ENCODE results near the gene ZNRD2.

The ZNRD2 gene

DNA sequence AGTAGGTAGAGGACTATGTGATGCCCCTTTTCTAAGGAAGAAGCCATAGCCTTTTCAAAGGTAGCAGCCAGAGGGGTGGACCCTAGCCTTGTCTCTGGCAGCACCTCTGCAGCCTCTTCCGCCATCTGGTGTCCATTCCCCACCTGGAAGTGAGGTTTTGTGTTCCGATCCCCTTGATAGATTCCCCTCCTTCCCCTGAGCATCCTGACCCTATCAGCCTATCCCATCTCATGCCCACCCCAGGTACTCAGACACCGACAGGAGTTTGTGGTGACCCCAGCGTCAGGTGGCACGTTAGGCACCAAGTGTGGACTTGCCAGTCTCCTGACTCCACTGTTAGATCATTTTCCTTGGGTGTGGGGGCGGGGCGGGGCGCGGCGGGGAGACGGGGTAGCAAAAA, 1.7 kb downstream of the ZNRD2 start:
- no peak for DNase-seq
- in situ Hi-C loops (cut with HindIII; ENCODE audit: low pct_ligation_motif_present, low sequenced_read_pairs): no loop called here
- Histone ChIP-seq H3K36me3 (replicated peaks) (peaks cover 3% of the 10 kb centered on the region), H3K27me3 (replicated peaks) (no peaks in the 10 kb centered on the region), H3K27ac (no peak overlapping the region), H3K4me3 (ENCODE audit: low read depth, low read length) (peak overlapping the region; percentile 73)
- peak; percentile 69 for TF ChIP-seq CTCF (IDR thresholded peaks at IDR 0.05; ENCODE audit: low read depth, low read length, missing control alignments)

DNA sequence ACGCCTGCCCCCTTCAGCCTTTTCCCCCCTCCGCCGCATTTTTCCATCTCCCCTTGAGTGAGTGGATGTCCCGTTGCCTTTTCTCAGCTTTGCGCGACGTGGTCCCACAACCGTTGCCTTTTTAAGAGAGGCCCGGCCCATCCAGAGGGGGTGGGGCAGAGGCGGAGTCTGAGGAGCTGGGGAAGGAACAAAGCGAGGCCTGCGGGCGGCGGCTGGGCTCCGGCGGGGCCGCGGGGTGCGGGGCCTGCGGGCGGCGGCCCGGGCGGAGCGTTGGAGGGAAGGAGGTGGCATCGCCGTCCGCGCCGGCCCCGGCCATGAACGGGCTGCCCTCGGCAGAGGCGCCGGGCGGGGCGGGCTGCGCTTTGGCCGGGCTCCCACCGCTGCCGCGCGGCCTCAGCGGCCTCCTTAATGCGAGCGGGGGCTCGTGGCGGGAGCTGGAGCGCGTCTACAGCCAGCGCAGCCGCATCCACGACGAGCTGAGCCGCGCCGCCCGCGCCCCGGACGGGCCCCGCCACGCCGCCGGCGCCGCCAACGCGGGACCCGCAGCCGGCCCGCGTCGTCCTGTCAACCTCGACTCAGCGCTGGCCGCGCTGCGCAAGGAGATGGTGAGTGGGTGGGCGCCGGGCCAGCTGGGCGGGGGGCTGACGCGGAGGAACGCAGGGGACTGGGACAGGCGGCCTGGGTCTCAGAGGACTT, 2.2 kb downstream of the ZNRD2 start, which contains the start of gene FAM89B:
TSS of gene FAM89B (plus strand) at position 183 of the 696 bp plus-strand sequence. CDS start at position 315, 132 bp downstream.
- Histone ChIP-seq H3K27me3 (replicated peaks) (no peaks in the 10 kb centered on the region), H3K4me3 (ENCODE audit: low read depth, low read length) (peak within 1 kb of the TSS; percentile 96), H3K36me3 (replicated peaks) (peaks cover 3% of the 10 kb centered on the region), H3K27ac (peak within 1 kb of the TSS; percentile 59)
- in situ Hi-C loops (cut with HindIII; ENCODE audit: low pct_ligation_motif_present, low sequenced_read_pairs): no loop called here
- peak; percentile 75 for DNase-seq
- TF ChIP-seq CTCF (IDR thresholded peaks at IDR 0.05; ENCODE audit: low read depth, low read length, missing control alignments): no peak

DNA sequence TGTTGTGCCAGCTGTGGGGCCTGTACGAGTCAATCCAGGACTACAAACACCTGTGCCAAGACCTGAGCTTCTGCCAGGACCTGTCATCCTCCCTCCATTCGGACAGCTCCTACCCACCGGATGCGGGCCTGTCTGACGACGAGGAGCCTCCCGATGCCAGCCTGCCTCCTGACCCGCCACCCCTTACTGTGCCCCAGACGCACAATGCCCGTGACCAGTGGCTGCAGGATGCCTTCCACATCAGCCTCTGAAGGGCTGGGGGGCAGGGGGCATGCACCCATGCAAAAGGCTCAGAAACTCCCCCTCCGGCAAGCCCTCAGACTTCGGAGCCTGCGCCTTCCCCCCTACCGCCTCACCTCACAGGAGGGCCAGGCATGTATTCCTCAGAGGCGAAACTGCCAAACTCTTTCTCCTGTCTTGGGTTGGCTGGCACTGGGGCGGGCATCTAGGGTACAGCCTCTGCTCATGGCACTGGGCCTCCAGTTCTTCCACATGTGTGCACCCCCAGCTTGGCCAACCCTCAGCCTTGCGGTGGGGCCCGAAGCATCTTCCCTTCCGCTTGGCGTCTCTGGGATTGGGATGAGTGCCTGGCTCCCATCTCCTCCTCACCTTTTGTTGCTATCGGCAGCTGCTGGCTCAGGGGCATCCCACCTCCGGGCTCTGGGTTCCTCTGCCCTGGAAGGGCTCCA, 3.3 kb downstream of the ZNRD2 start:
- H3K36me3 ChIP-seq (replicated peaks): peaks cover 3% of the 10 kb centered on the region
- in situ Hi-C loops (cut with HindIII; ENCODE audit: low pct_ligation_motif_present, low sequenced_read_pairs): no loop called here
- H3K27ac ChIP-seq: peak overlapping the region; percentile 12
- no peak for DNase-seq
- H3K4me3 ChIP-seq (ENCODE audit: low read depth, low read length): peak overlapping the region; percentile 73
- TF ChIP-seq CTCF (IDR thresholded peaks at IDR 0.05; ENCODE audit: low read depth, low read length, missing control alignments): no peak
- no peaks in the 10 kb centered on the region for H3K27me3 ChIP-seq (replicated peaks)

DNA sequence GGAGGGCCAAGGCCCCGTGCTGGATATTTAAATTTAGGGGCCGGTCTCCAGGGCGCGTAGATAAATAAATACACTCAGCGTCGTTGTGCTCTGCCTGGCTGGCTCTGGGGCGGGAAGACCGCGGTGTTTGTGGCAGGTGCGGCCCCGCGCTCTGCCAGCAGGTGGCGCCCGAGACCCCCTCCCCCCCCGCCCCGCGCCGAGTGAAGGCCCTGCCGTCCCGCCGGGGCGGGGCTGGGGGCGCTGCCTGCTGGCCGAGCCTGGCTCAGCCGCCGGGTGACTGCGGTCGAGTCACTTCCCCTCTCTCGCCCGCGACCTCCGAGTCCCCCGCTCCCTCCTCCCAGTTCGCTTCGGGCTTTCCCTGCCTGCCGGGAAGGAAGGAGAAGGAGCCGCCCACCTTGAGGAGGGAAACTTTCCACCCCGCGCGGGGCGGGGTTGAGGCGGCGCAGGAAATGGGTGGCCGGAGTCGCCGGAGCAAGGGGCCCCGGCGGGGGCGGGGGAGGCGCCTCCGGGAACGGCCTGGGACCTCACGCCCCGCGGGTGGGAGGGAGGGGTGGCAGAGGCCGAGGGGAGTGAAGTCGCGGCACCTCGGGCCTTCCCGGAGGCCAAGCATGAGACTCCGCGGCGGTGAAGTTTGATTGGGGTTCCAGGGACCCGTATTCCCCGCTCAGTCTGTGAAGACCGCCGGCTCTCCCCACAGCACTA, 4.0 kb downstream of the ZNRD2 start:
- Histone ChIP-seq H3K4me3 (ENCODE audit: low read depth, low read length) (peak overlapping the region; percentile 73), H3K36me3 (replicated peaks) (peaks cover 4% of the 10 kb centered on the region), H3K27me3 (replicated peaks) (no peaks in the 10 kb centered on the region), H3K27ac (peak overlapping the region; percentile 40)
- TF ChIP-seq CTCF (IDR thresholded peaks at IDR 0.05; ENCODE audit: low read depth, low read length, missing control alignments): peak; percentile 62
- in situ Hi-C loops (cut with HindIII; ENCODE audit: low pct_ligation_motif_present, low sequenced_read_pairs): no loop called here
- peak; percentile 88 for DNase-seq

- in situ Hi-C loops (cut with HindIII; ENCODE audit: low pct_ligation_motif_present, low sequenced_read_pairs): no loop called here
- no peak for TF ChIP-seq CTCF (IDR thresholded peaks at IDR 0.05; ENCODE audit: low read depth, low read length, missing control alignments)
Observed at GRCh38 chr11:65574811-65575567, 4.7 kb downstream of the ZNRD2 start.

More at GRCh38 chr11:65574811-65575567, 4.7 kb downstream of the ZNRD2 start:
- Histone ChIP-seq H3K4me3 (ENCODE audit: low read depth, low read length) (peak overlapping the region; percentile 35), H3K36me3 (replicated peaks) (peaks cover 8% of the 10 kb centered on the region), H3K27me3 (replicated peaks) (no peaks in the 10 kb centered on the region), H3K27ac (peak overlapping the region; percentile 40)
- DNase-seq: no peak

All from brain microvascular endothelial cell (primary cell).